H1 (cell line): ENCODE measurements around the gene IL1A. TPM values are rescaled to one million over a fixed set of nuclear protein-coding genes. Genes with fewer than 3 reads are reported as not detected.

Experiments
- CBX5 ChIP-seq: fragments of 300-800, 300-1000 bp; sonication (generic); IDR thresholded peaks from 2 replicates; pipeline ENCODE4 v1.7.1; 2016; ENCODE audit warnings: antibody characterized with exemption, low read length, low read depth
- EP300 ChIP-seq, 2 experiments: IDR thresholded peaks; 1 replicate in 1 of 2; 2 replicates in 1 of 2; pipeline ENCODE4 v1.6.1; 2011 to 2012; ENCODE audit warnings: low read depth in 2 of 2, low read length in 2 of 2, mild to moderate bottlenecking in 2 of 2, borderline replicate concordance in 1 of 2, inconsistent platforms in 1 of 2, moderate library complexity in 1 of 2
- NRF1 ChIP-seq: IDR thresholded peaks from 2 replicates; pipeline ENCODE4 v1.6.1; 2011; ENCODE audit warnings: mild to moderate bottlenecking, low read depth, low read length, improper control_type of control experiment
- POLR2A ChIP-seq, 2 experiments: IDR thresholded peaks; 1 replicate in 1 of 2; 2 replicates in 1 of 2; pipeline ENCODE4 v1.6.1; 2011; ENCODE audit warnings: low read depth in 2 of 2, low read length in 2 of 2, mild to moderate bottlenecking in 2 of 2; ENCODE audit errors: control extremely low read depth in 1 of 2
- RXRA ChIP-seq: IDR thresholded peaks from 2 replicates; pipeline ENCODE4 v1.6.1; 2011; ENCODE audit warnings: low read depth, mild to moderate bottlenecking, low read length, moderate library complexity; ENCODE audit not compliant: insufficient read depth
- SRF ChIP-seq: IDR thresholded peaks from 2 replicates; pipeline ENCODE4 v1.6.1; 2011; ENCODE audit warnings: mild to moderate bottlenecking, low read depth, low read length, moderate library complexity
- TEAD4 ChIP-seq: IDR thresholded peaks from 2 replicates; pipeline ENCODE4 v1.6.1; 2012; ENCODE audit warnings: low read depth, low read length, inconsistent platforms, mixed read lengths
- polyA plus RNA-seq, 7 experiments: library from polyadenylated mRNA; depleted of rRNA in 3 of 7; stranded (reverse) in 5 of 7; unstranded in 2 of 7; fragments of >200 nt in 5 of 7; fragments of 200-250 nt in 2 of 7; gene quantifications; 1 replicate in 5 of 7; 2 replicates in 1 of 7; 4 replicates in 1 of 7; pipeline versions ENCODE4 v1.2.1 to v1.2.3, GENCODE V29; 2011 to 2013; ENCODE audit warnings: missing spikeins in 2 of 7, mixed read lengths in 2 of 7
- total RNA-seq: library from RNA; stranded (reverse); fragmentation: NEBNext Ultra II Directional; extraction: Animal tissue kit (Norgen Biotek cat#: 25700); gene quantifications from 2 replicates; pipeline ENCODE4 v1.2.1, GENCODE V29; 2021
- TF ChIP-seq, protein P1 (sequence below): IDR thresholded peaks from 2 replicates; pipeline ENCODE4 v1.6.1; 2011; ENCODE audit warnings: low read length, improper control_type of control experiment

Gene IL1A
- total and polyA plus RNA-seq, 2 of the 8 experiments (the other 6 are each of a cell fraction or from before 2014, with no cell fraction given): 0.32 to 0.74 TPM

GRCh38 chr2:112730791-112731190 lies 53.5 kb downstream of the IL1A start (continued):
- TF ChIP-seq POLR2A (IDR thresholded peaks at IDR 0.05; ENCODE audit: control extremely low read depth in 1 of 2, low read depth in 2 of 2, low read length in 2 of 2): no peak
- TF ChIP-seq SRF: no peak
- TF ChIP-seq, protein P1, sequence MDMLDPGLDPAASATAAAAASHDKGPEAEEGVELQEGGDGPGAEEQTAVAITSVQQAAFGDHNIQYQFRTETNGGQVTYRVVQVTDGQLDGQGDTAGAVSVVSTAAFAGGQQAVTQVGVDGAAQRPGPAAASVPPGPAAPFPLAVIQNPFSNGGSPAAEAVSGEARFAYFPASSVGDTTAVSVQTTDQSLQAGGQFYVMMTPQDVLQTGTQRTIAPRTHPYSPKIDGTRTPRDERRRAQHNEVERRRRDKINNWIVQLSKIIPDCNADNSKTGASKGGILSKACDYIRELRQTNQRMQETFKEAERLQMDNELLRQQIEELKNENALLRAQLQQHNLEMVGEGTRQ: no peak
- TF ChIP-seq EP300 (IDR thresholded peaks at IDR 0.05; ENCODE audit: borderline replicate concordance in 1 of 2, low read depth in 2 of 2, low read length in 2 of 2): no peak
- TF ChIP-seq TEAD4: no peak
- TF ChIP-seq RXRA: no peak
- TF ChIP-seq NRF1: no peak
- no peak for TF ChIP-seq CBX5
